GM10266 (cell line): Measurements from ENCODE around the gene SH3RF1.

ENCODE experiments used
- DNase-seq: peaks from one replicate; pipeline ENCODE4 v3.0.0; 2012; ENCODE audit errors: extremely low spot score
- TF ChIP-seq, protein P1 (sequence below): IDR thresholded peaks from 2 replicates; pipeline ENCODE4 v1.5.1; 2012; ENCODE audit warnings: mild to moderate bottlenecking, low read depth; ENCODE audit not compliant: control insufficient read depth, insufficient read depth; ENCODE audit errors: missing control alignments

SH3RF1 gene

GRCh38 chr4:169068423-169068822, 202.3 kb downstream of the SH3RF1 start:
- no peak for DNase-seq
- TF ChIP-seq, protein P1, sequence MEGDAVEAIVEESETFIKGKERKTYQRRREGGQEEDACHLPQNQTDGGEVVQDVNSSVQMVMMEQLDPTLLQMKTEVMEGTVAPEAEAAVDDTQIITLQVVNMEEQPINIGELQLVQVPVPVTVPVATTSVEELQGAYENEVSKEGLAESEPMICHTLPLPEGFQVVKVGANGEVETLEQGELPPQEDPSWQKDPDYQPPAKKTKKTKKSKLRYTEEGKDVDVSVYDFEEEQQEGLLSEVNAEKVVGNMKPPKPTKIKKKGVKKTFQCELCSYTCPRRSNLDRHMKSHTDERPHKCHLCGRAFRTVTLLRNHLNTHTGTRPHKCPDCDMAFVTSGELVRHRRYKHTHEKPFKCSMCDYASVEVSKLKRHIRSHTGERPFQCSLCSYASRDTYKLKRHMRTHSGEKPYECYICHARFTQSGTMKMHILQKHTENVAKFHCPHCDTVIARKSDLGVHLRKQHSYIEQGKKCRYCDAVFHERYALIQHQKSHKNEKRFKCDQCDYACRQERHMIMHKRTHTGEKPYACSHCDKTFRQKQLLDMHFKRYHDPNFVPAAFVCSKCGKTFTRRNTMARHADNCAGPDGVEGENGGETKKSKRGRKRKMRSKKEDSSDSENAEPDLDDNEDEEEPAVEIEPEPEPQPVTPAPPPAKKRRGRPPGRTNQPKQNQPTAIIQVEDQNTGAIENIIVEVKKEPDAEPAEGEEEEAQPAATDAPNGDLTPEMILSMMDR, result no peak

GRCh38 chr4:169066934-169067333, 203.8 kb downstream of the SH3RF1 start:
- no peak for DNase-seq
- TF ChIP-seq, protein P1, result no peak

DNA sequence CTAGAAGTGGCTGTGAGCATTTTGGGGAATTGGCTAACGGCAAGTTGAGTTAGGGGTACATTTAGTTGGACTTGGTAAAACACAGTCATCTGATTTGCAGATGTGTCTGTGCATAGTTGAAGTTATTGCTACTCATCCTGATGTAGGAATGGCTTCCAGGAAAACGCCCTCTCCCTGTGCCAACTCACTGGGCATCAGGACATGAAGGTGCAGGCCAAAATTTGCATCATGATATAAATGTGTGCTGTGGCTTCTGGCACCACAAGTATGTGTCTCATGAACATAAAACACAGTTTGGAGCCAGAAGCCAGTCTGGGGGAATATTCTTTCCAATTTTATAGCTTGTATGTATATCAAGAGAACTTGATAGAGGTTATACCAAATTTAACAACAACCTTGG, 206.5 kb downstream of the SH3RF1 start:
- DNase-seq, result no peak
- TF ChIP-seq, protein P1, result no peak

DNA sequence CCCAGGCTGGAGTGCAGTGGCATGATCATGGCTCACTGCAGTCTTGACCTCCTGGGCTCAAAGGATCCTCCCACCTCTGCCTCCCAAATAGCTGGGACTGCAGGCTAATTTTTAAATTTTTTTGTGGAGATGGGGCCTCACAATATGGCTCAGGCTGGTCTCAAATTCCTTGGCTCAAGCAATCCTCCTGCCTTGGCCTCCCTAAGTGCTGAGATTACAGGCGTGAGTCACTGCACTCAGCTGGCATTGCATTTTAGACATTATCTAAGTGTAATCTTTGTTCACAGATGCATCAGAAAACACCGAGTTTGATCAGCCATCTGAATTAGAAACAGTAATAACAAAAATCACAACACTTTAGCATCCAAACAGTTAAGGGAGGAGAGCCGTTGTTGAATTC, 207.3 kb downstream of the SH3RF1 start:
- TF ChIP-seq, protein P1, result no peak
- DNase-seq, result no peak

DNA sequence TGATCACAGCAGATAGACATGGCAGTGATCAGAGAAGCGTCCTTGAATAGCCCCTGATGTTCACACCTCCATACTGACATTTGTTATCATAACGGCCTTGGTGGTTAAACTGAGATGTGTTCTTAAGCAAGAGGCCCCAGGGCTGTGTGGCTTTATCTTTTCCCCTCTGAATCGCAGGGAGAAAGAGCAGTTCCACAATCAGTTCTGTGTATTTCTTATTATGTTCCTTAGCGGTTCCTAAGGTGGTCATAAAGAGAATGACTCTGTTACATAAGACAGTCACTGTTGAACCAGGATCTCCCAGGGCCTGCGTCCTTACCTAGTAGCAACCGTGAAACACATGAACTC, 207.9 kb downstream of the SH3RF1 start:
- no peak for DNase-seq
- TF ChIP-seq, protein P1, result no peak

DNA sequence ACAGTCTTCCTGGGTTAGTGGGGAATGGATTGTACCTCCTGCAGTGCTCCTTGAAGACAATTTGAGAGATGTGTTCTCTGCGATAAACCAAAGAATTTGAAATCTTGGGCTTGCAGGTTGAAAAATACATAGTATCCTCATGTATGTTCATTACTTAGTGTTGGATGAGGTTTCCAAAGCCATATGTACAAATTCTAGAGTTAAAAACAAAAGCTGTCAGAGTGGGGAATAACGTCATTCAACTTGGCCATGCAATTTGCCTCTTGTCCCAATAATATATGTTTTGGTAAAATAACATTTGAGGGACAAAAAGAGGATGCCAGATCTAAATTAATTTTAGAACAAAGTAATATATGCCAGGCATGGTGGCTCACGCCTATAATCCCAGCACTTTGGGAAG, 209.4 kb downstream of the SH3RF1 start:
- no peak for DNase-seq
- TF ChIP-seq, protein P1, result no peak

GRCh38 chr4:169060391-169061091, 210.2 kb downstream of the SH3RF1 start:
- TF ChIP-seq, protein P1, result no peak
- DNase-seq, result no peak
